BE2C (cell line): ENCODE data around the gene SEC22C.

Source experiments
- DNase-seq: peaks from one replicate; pipeline ENCODE4 v3.0.0-alpha.2; 2020
- H3K27me3 ChIP-seq: fragments of 250-450 bp; sonication (Bioruptor Pico); 2 replicates; pipeline ENCODE4 v1.5.1; 2020; ENCODE audit warnings: mild to moderate bottlenecking
- H3K36me3 ChIP-seq: fragments of 250-450 bp; sonication (Bioruptor Pico); 2 replicates; pipeline ENCODE4 v1.5.1; 2020; ENCODE audit warnings: mild to moderate bottlenecking
- H3K4me1 ChIP-seq: fragments of 250-450 bp; sonication (Bioruptor Pico); 2 replicates; pipeline ENCODE4 v1.5.1; 2020
- H3K4me3 ChIP-seq: 2 replicates; pipeline ENCODE4 v1.5.1; 2011; ENCODE audit warnings: low read depth, low read length
- H3K9me3 ChIP-seq: fragments of 250-450 bp; sonication (Bioruptor Pico); 2 replicates; pipeline ENCODE4 v1.5.1; 2020
- TF ChIP-seq, protein P1 (sequence below): IDR thresholded peaks from 2 replicates; pipeline ENCODE4 v1.5.1; 2012; ENCODE audit warnings: mild to moderate bottlenecking, low read depth, low read length

The SEC22C gene

DNA sequence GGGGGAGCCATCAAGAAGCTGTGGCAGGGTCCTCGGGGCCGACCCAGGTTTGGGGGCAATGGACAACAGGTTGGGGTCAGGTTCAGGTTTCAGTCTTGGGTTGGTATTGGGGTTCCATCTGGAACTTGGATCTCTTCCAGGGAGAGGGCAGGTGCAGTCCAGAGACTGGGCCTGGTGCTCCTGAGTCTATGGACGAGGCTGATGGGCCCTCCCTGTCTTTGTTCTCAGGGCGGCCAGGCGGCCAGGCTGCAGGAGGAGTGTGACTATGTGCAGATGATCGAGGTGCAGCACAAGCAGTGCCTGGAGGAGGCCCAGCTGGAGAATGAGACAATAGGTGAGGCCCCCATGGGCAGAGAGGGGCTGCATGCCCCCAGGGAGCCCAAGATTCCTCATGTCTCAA is 68.2 kb downstream of the SEC22C start:
- H3K4me3 ChIP-seq, result no peak overlapping the region
- no peak for DNase-seq

DNA sequence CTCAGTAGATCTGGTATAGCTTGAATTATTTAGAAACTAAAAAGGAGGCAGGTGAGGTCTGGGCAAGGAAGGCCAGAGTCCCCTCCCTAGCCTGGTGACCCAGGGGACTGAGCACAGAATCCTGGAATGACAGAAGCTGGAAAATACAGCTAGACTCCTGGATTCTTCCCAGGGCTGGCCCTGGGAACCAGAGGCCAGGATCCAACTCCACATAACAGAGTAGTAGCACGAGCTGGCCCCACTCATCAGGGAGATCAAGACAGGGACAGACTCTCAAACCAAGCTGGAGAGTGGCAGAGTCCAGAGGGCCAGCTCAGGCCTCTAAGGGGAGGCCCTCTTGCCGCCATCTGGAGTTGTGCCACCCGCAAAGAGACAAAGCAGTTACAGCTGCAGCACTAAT is 68.6 kb downstream of the SEC22C start:
- no peak overlapping the region for H3K4me3 ChIP-seq
- TF ChIP-seq, protein P1, sequence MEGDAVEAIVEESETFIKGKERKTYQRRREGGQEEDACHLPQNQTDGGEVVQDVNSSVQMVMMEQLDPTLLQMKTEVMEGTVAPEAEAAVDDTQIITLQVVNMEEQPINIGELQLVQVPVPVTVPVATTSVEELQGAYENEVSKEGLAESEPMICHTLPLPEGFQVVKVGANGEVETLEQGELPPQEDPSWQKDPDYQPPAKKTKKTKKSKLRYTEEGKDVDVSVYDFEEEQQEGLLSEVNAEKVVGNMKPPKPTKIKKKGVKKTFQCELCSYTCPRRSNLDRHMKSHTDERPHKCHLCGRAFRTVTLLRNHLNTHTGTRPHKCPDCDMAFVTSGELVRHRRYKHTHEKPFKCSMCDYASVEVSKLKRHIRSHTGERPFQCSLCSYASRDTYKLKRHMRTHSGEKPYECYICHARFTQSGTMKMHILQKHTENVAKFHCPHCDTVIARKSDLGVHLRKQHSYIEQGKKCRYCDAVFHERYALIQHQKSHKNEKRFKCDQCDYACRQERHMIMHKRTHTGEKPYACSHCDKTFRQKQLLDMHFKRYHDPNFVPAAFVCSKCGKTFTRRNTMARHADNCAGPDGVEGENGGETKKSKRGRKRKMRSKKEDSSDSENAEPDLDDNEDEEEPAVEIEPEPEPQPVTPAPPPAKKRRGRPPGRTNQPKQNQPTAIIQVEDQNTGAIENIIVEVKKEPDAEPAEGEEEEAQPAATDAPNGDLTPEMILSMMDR, result no peak
- no peaks in the 10 kb centered on the region for H3K9me3 ChIP-seq
- no peaks in the 10 kb centered on the region for H3K4me1 ChIP-seq
- DNase-seq, result no peak
- H3K27me3 ChIP-seq, result no peaks in the 10 kb centered on the region
- no peaks in the 10 kb centered on the region for H3K36me3 ChIP-seq

More for the DNA sequence above, 68.2 kb downstream of the SEC22C start:
- H3K36me3 ChIP-seq, result no peaks in the 10 kb centered on the region
- H3K4me1 ChIP-seq, result no peaks in the 10 kb centered on the region
- H3K27me3 ChIP-seq, result no peaks in the 10 kb centered on the region
- no peaks in the 10 kb centered on the region for H3K9me3 ChIP-seq
- TF ChIP-seq, protein P1, result no peak

DNA sequence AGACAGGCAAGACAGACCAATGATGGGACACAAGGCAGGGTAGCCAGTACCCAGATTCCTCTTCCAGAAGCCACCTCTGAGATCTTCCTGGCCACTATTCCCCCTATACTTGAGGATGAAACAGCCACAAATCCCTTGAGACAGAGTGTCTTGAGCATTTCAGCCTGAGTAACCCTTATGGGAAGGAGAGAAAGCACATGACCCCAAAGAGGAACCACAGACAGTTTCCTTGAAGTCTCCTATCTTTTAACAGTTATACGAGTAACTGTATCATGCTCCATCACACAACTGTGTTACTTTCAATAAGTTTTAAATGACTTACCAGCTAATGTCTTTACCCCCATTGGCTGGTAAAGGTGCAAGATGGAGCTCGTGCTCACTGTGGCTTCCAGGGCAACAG is 70.0 kb downstream of the SEC22C start:
- Histone ChIP-seq H3K4me3 (no peak overlapping the region), H3K4me1 (no peaks in the 10 kb centered on the region), H3K36me3 (no peaks in the 10 kb centered on the region), H3K9me3 (no peaks in the 10 kb centered on the region), H3K27me3 (no peaks in the 10 kb centered on the region)
- TF ChIP-seq, protein P1, result no peak
- no peak for DNase-seq

DNA sequence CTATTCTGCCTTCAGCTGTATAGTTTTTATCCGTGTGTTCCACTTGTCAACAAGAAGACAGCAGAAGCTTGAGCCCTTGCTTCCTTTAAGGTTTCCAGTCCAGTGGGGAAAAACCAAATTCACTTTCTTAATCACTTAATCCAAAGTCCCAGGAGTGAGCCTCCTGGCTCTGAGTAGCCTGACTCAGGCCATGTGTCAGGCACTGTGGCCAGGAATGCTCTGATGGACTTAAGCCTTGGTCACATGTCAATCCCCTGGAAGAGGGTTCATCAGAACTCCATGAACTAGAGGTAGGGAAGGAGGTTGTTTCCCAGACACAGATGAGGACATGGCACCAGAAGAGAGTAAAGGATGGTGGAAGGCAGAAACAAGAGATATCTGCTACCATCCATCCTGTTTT is 70.6 kb downstream of the SEC22C start:
- no peaks in the 10 kb centered on the region for H3K36me3 ChIP-seq
- DNase-seq, result no peak
- H3K4me3 ChIP-seq, result no peak overlapping the region
- H3K9me3 ChIP-seq, result no peaks in the 10 kb centered on the region
- no peaks in the 10 kb centered on the region for H3K27me3 ChIP-seq
- no peaks in the 10 kb centered on the region for H3K4me1 ChIP-seq
- TF ChIP-seq, protein P1, result no peak

DNA sequence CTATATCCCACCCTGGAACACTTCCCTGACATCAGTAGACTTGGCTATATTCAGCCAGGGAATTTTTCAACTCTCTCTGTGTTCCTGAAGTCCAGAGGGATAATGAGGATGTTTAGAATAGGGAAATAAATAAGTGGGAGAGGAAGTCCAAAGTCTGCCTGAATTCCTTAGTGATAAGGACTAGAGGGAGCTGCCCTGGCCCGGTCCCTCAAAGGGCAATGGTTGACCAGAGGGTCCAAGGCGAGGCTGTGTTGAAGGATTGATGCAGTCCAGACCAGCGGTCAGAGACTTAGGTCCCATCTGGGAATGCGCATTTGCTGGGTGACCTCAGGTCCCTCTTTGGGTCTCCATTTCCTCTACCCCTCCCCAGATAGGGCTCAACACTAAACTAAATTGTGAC is 71.4 kb downstream of the SEC22C start:
- TF ChIP-seq, protein P1, result no peak
- H3K9me3 ChIP-seq, result no peaks in the 10 kb centered on the region
- no peak overlapping the region for H3K4me3 ChIP-seq
- no peaks in the 10 kb centered on the region for H3K4me1 ChIP-seq
- no peaks in the 10 kb centered on the region for H3K27me3 ChIP-seq
- no peaks in the 10 kb centered on the region for H3K36me3 ChIP-seq
- DNase-seq, result no peak

DNA sequence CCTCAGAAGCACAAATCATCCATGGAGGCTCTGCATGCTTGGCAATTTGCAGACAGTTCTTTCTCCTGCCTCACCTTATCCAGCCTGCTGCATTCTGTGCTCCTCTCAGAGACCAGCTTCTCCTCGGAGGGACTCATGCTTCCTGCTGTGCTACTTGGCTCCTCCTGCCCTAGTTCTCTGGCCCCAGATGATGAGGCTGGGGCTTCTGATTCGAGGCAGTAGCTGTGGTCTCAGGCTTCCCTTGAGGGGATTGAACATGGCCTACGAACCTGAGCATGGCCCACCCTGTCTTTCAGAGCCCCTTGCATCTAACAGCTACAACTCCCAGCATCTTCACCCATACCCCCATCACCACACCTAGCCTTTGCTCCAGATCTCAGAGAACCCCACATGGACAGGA is 72.7 kb downstream of the SEC22C start:
- TF ChIP-seq, protein P1, result no peak

More for the DNA sequence above, 72.7 kb downstream of the SEC22C start:
- H3K4me3 ChIP-seq, result no peak overlapping the region
- H3K4me1 ChIP-seq, result no peaks in the 10 kb centered on the region
- no peaks in the 10 kb centered on the region for H3K9me3 ChIP-seq
- no peaks in the 10 kb centered on the region for H3K36me3 ChIP-seq
- DNase-seq, result no peak
- H3K27me3 ChIP-seq, result no peaks in the 10 kb centered on the region
